Upper lobe of left lung (tissue), 6 donors: ENCODE data around the gene INTS14. TPM values are rescaled to one million over a fixed set of nuclear protein-coding genes. Genes with fewer than 3 reads are reported as not detected.

ENCODE experiments used
- ATAC-seq, 2 donors: fragments of 200-7000 bp; cut with Tn5 transposase; one replicate each; pipeline ENCODE4 v1.9.1; 2022; ENCODE audit warnings: mild to moderate bottlenecking in 2 of 2, moderate library complexity in 2 of 2; ENCODE audit not compliant: low FRiP score in 2 of 2
- DNase-seq, 2 donors: peaks; one replicate each; pipeline ENCODE4 v3.0.0-alpha.2; 2019 to 2020
- H3K27ac ChIP-seq, 4 donors: fragments of 200-600 bp; sonication (generic); one replicate each; pipeline ENCODE4 v1.5.1; 2016 to 2019
- H3K27me3 ChIP-seq, 4 donors: fragments of 200-600 bp; sonication (generic); one replicate each; pipeline ENCODE4 v1.5.1; 2017 to 2019
- H3K36me3 ChIP-seq, 4 donors: fragments of 200-600 bp; sonication (generic); one replicate each; pipeline ENCODE4 v1.5.1; 2016 to 2019
- H3K4me1 ChIP-seq, 4 donors: fragments of 200-600 bp; sonication (generic); one replicate each; pipeline ENCODE4 v1.5.1; 2018 to 2019
- H3K4me3 ChIP-seq, 4 donors: fragments of 200-600 bp; sonication (generic); one replicate each; pipeline ENCODE4 v1.5.1; 2017 to 2019; ENCODE audit warnings: mild to moderate bottlenecking in 2 of 4, moderate library complexity in 1 of 4
- H3K9me3 ChIP-seq, 4 donors: fragments of 200-600 bp; sonication (generic); one replicate each; pipeline ENCODE4 v1.5.1; 2018 to 2019
- CTCF ChIP-seq, 6 experiments: fragments of 450-650 bp in 4 of 6; fragments of 200-600 bp in 2 of 6; sonication (generic) in 2 of 6; IDR thresholded peaks; one replicate each; pipeline ENCODE4 v1.5.1; 2016 to 2019; ENCODE audit warnings: antibody characterized with exemption in 6 of 6
- EP300 ChIP-seq, 4 donors: sonication (generic); formaldehyde crosslinking; IDR thresholded peaks; one replicate each; pipeline ENCODE4 v1.5.1; 2017; ENCODE audit warnings: antibody characterized with exemption in 4 of 4, control low read depth in 2 of 4
- POLR2A ChIP-seq, 4 donors: fragments of 450-650 bp; IDR thresholded peaks; one replicate each; pipeline ENCODE4 v1.5.1; 2016 to 2017; ENCODE audit warnings: antibody characterized with exemption in 4 of 4, mild to moderate bottlenecking in 2 of 4
- POLR2AphosphoS5 ChIP-seq, 2 donors: sonication (generic); formaldehyde crosslinking; IDR thresholded peaks; one replicate each; pipeline ENCODE4 v1.5.1; 2017; ENCODE audit warnings: antibody characterized with exemption in 2 of 2
- WGBS, 2 donors: methylation state at CpG; one replicate each; pipeline ENCODE4 v1.1.5; 2017 to 2018; 5-methylcytosine and 5-hydroxymethylcytosine counted together
- total RNA-seq, 6 donors: library from RNA; depleted of rRNA in 4 of 6; stranded (reverse); fragments of >200 nt in 4 of 6; gene quantifications; one replicate each; pipeline versions ENCODE4 v1.1.0 to v1.2.1, GENCODE V29; 2016 to 2021
- donor health status: DM: no; HTN: no; CAD: no; lungs with moderate emphysema.
- donor health status: DM: no; HTN: yes; CAD: no; lungs with severe emphysema.

The INTS14 gene
- total RNA-seq, 6 donors from 2014 or later, result 25.1 to 44.4 (median 30.0) TPM

GRCh38 chr15:65603134-65603533 is 7.8 kb downstream of the INTS14 start:
- H3K27ac ChIP-seq, result no peak overlapping the region
- no peak overlapping the region for H3K4me3 ChIP-seq
- WGBS, 2 donors, result 81 to 92% methylated on average over 2 of the region's 2 CpGs
- no peaks in the 10 kb centered on the region for H3K4me1 ChIP-seq
- H3K36me3 ChIP-seq, result peaks cover 14 to 70% (median 39%) of the 10 kb centered on the region in 4 donors
- H3K9me3 ChIP-seq, result no peaks in the 10 kb centered on the region
- ATAC-seq (no peak), DNase-seq (no peak)
- TF ChIP-seq POLR2A (IDR thresholded peaks at IDR 0.05), result no peak
- TF ChIP-seq EP300 (IDR thresholded peaks at IDR 0.05), result no peak
- TF ChIP-seq POLR2AphosphoS5 (IDR thresholded peaks at IDR 0.05), result no peak
- no peak for TF ChIP-seq CTCF (IDR thresholded peaks at IDR 0.05)
- H3K27me3 ChIP-seq, result no peaks in the 10 kb centered on the region

DNA sequence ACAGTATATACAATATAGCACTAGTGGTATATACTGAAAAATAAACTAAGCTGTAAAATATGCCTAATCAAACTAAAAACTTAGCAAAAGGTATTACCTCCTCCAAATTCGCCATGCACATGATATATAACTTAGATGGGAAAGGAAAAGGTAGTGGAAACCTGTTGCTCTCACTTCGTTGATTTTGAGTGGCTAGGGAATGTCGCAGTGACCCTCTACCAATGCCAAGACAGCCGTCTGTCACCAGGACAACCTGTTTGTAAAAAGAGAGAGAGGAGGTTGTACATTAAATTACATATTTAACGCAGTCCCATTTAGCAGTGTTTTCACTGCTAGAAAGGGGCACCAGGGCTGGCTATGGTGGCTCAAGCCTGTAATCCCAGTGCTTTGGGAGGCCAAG is 11.3 kb downstream of the INTS14 start:
- WGBS, 2 donors, result 90 to 93% methylated on average over 5 of the region's 5 CpGs
- Histone ChIP-seq H3K4me3 (no peak overlapping the region), H3K27me3 (no peaks in the 10 kb centered on the region), H3K4me1 (no peaks in the 10 kb centered on the region), H3K36me3 (peaks cover 21 to 93% (median 58%) of the 10 kb centered on the region in 4 donors), H3K27ac (no peak overlapping the region), H3K9me3 (no peaks in the 10 kb centered on the region)
- ATAC-seq, result no peak
- no peak for TF ChIP-seq CTCF (IDR thresholded peaks at IDR 0.05)
- no peak for TF ChIP-seq POLR2A (IDR thresholded peaks at IDR 0.05)
- TF ChIP-seq EP300 (IDR thresholded peaks at IDR 0.05), result no peak
- TF ChIP-seq POLR2AphosphoS5 (IDR thresholded peaks at IDR 0.05), result no peak
- DNase-seq, result no peak

- H3K36me3 ChIP-seq, result peaks cover 14 to 95% (median 53%) of the 10 kb centered on the region in 4 donors
Measured at GRCh38 chr15:65598468-65598867, 12.5 kb downstream of the INTS14 start.

GRCh38 chr15:65595960-65596359 is 15.0 kb downstream of the INTS14 start:
- TF ChIP-seq CTCF (IDR thresholded peaks at IDR 0.05) (no peak), EP300 (IDR thresholded peaks at IDR 0.05) (no peak), POLR2A (IDR thresholded peaks at IDR 0.05) (no peak), POLR2AphosphoS5 (IDR thresholded peaks at IDR 0.05) (no peak)
- DNase-seq (no peak), ATAC-seq (no peak)
- Histone ChIP-seq H3K9me3 (no peaks in the 10 kb centered on the region), H3K4me3 (no peak overlapping the region), H3K4me1 (no peaks in the 10 kb centered on the region), H3K27ac (no peak overlapping the region), H3K36me3 (peaks cover 29 to 95% (median 64%) of the 10 kb centered on the region in 4 donors), H3K27me3 (no peaks in the 10 kb centered on the region)
- 79 to 80% methylated on average over 3 of the region's 3 CpGs for WGBS, 2 donors

More at GRCh38 chr15:65598468-65598867, 12.5 kb downstream of the INTS14 start:
- H3K4me3 ChIP-seq, result no peak overlapping the region
- no peaks in the 10 kb centered on the region for H3K9me3 ChIP-seq
- TF ChIP-seq POLR2AphosphoS5 (IDR thresholded peaks at IDR 0.05) (no peak), CTCF (IDR thresholded peaks at IDR 0.05) (no peak), POLR2A (IDR thresholded peaks at IDR 0.05) (no peak), EP300 (IDR thresholded peaks at IDR 0.05) (no peak)
- H3K4me1 ChIP-seq, result no peaks in the 10 kb centered on the region
- 96 to 98% methylated on average over 2 of the region's 2 CpGs for WGBS, 2 donors
- DNase-seq, result no peak
- no peaks in the 10 kb centered on the region for H3K27me3 ChIP-seq
- no peak overlapping the region for H3K27ac ChIP-seq
- no peak for ATAC-seq

GRCh38 chr15:65587094-65587493 is 23.8 kb downstream of the INTS14 start:
- Histone ChIP-seq H3K4me1 (peaks cover 0 to 10% (median 0%) of the 10 kb centered on the region in 4 donors), H3K4me3 (no peak overlapping the region), H3K27me3 (no peaks in the 10 kb centered on the region), H3K9me3 (no peaks in the 10 kb centered on the region), H3K27ac (no peak overlapping the region), H3K36me3 (peaks cover 11 to 89% (median 33%) of the 10 kb centered on the region in 4 donors)
- DNase-seq (no peak), ATAC-seq (no peak)
- TF ChIP-seq POLR2AphosphoS5 (IDR thresholded peaks at IDR 0.05), result no peak
- TF ChIP-seq EP300 (IDR thresholded peaks at IDR 0.05), result no peak
- no peak for TF ChIP-seq POLR2A (IDR thresholded peaks at IDR 0.05)
- no peak for TF ChIP-seq CTCF (IDR thresholded peaks at IDR 0.05)
- WGBS, 2 donors, result 85 to 100% methylated on average over 1 of the region's 1 CpG
